MM.1S (cell line): ENCODE data around the gene OVOL2.

Experiments
- DNase-seq: peaks from one replicate; pipeline ENCODE4 v3.0.0-alpha.2; 2015
- H2AFZ ChIP-seq: fragments of 300-600 bp; sonication (generic); 2 replicates; pipeline ENCODE4 v1.6.0; 2016; ENCODE audit warnings: antibody characterized with exemption, low read length
- H3F3A ChIP-seq: fragments of 300-600 bp; sonication (generic); 2 replicates; pipeline ENCODE4 v1.6.1; 2016; ENCODE audit warnings: mild to moderate bottlenecking, antibody characterized with exemption, low read length, moderate library complexity, mixed read lengths; ENCODE audit not compliant: insufficient read depth
- H3K27ac ChIP-seq: fragments of 300-600 bp; sonication (generic); 2 replicates; pipeline ENCODE4 v1.5.1; 2016; ENCODE audit warnings: mild to moderate bottlenecking, low read length
- H3K27me3 ChIP-seq: fragments of 300-600 bp; sonication (generic); replicated peaks from 2 replicates; pipeline ENCODE4 v1.6.0; 2016; ENCODE audit warnings: low read length; ENCODE audit not compliant: insufficient read depth
- H3K36me3 ChIP-seq: fragments of 300-600 bp; sonication (generic); replicated peaks from 2 replicates; pipeline ENCODE4 v1.6.1; 2016; ENCODE audit warnings: mild to moderate bottlenecking, low read length, mixed read lengths; ENCODE audit not compliant: insufficient read depth
- H3K4me1 ChIP-seq: fragments of 300-600 bp; sonication (generic); 2 replicates; pipeline ENCODE4 v1.6.1; 2016; ENCODE audit warnings: low read length, mixed read lengths
- H3K4me2 ChIP-seq: fragments of 300-600 bp; sonication (generic); 2 replicates; pipeline ENCODE4 v1.6.0; 2016; ENCODE audit warnings: low read depth, low read length
- H3K4me3 ChIP-seq: fragments of 300-600 bp; sonication (generic); 2 replicates; pipeline ENCODE4 v1.5.1; 2016; ENCODE audit warnings: low read length, mixed read lengths
- H3K79me2 ChIP-seq: fragments of 300-600 bp; sonication (generic); 2 replicates; pipeline ENCODE4 v1.6.1; 2016; ENCODE audit warnings: mixed run types, low read length, mixed read lengths
- H3K9ac ChIP-seq: fragments of 300-600 bp; sonication (generic); 2 replicates; pipeline ENCODE4 v1.6.1; 2016; ENCODE audit warnings: low read length, mixed read lengths
- H3K9me2 ChIP-seq: fragments of 300-600 bp; sonication (generic); replicated peaks from 2 replicates; pipeline ENCODE4 v1.6.1; 2016; ENCODE audit warnings: mild to moderate bottlenecking, low read length, mixed read lengths; ENCODE audit not compliant: insufficient read depth
- H3K9me3 ChIP-seq: fragments of 300-600 bp; sonication (generic); replicated peaks from 2 replicates; pipeline ENCODE4 v1.6.1; 2016; ENCODE audit warnings: mild to moderate bottlenecking, low read length, mixed read lengths; ENCODE audit not compliant: insufficient read depth
- H4K20me1 ChIP-seq: fragments of 300-600 bp; sonication (generic); 2 replicates; pipeline ENCODE4 v1.6.1; 2016; ENCODE audit warnings: mild to moderate bottlenecking, low read length, moderate library complexity, mixed read lengths; ENCODE audit not compliant: insufficient read depth
- EZH2 ChIP-seq: fragments of 300-600 bp; sonication (generic); optimal IDR thresholded peaks from 2 replicates; pipeline ENCODE3; 2017; ENCODE audit warnings: low read depth, mild to moderate bottlenecking, antibody characterized with exemption, low read length, mixed read lengths
- EZH2phosphoT487 ChIP-seq: fragments of 300-600 bp; sonication (generic); IDR thresholded peaks from 2 replicates; pipeline ENCODE4 v1.6.1; 2018; ENCODE audit warnings: antibody characterized with exemption, low read length
- TF ChIP-seq, protein P1 (sequence below): fragments of 300-600 bp; sonication (generic); IDR thresholded peaks from 2 replicates; pipeline ENCODE4 v1.5.1; 2016; ENCODE audit warnings: antibody characterized with exemption, low read length, mixed read lengths

OVOL2 gene

DNA sequence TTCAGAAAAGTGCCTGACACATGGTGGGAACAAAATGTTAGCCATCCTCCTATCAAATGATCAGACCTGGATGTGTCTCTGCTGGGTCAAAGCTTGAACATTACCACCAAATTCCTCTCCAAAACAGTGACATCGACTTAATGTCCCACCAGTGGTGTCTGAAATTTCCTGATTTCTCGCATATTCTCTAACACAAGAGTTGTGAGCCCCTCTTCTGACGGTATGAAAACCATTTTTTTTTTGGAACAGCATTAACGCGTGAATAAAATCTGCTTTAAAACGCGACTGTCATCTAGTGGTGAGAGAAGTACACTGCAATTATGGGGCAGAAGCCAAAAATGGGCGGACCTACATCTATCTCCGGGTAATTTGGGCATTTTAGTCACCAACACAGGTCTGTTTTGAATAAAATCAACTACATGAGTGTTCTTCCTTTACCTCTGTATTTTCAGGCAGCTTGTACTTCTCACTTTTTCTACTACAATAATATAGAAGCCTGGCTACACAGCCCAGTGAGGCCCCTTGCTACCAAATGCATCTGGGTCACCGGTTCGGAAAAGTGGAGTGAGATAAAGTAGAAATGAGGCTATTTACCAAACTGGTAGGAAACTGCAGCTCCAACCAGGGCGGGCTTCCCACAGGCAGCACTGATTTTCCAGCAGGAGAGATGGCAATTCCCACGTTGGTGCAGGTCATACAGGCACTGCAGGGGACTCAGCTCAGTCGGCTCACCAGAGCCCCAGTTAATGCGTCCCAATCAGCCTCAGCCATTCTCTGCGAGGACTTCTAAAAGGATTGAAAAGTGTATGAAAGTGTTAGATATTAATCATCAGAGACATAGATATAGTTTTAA is 61.5 kb downstream of the OVOL2 start:
- Histone ChIP-seq H3K4me2 (no peak overlapping the region), H3K79me2 (no peaks in the 10 kb centered on the region), H2AFZ (0 out of 2 replicates have a peak overlapping the region, but pooled peaks have one; percentile 35), H3K36me3 (no peaks in the 10 kb centered on the region), H3K9me3 (no peaks in the 10 kb centered on the region), H3K4me1 (0 out of 2 replicates have a peak, but pooled peaks cover 3% of the 10 kb centered on the region), H3K9ac (no peak overlapping the region), H3K27me3 (no peaks in the 10 kb centered on the region), H4K20me1 (no peaks in the 10 kb centered on the region), H3F3A (no peaks in the 10 kb centered on the region), H3K27ac (no peak overlapping the region), H3K9me2 (no peaks in the 10 kb centered on the region), H3K4me3 (no peak overlapping the region)
- DNase-seq: peak; percentile 62
- no peak for TF ChIP-seq EZH2phosphoT487
- TF ChIP-seq, protein P1, sequence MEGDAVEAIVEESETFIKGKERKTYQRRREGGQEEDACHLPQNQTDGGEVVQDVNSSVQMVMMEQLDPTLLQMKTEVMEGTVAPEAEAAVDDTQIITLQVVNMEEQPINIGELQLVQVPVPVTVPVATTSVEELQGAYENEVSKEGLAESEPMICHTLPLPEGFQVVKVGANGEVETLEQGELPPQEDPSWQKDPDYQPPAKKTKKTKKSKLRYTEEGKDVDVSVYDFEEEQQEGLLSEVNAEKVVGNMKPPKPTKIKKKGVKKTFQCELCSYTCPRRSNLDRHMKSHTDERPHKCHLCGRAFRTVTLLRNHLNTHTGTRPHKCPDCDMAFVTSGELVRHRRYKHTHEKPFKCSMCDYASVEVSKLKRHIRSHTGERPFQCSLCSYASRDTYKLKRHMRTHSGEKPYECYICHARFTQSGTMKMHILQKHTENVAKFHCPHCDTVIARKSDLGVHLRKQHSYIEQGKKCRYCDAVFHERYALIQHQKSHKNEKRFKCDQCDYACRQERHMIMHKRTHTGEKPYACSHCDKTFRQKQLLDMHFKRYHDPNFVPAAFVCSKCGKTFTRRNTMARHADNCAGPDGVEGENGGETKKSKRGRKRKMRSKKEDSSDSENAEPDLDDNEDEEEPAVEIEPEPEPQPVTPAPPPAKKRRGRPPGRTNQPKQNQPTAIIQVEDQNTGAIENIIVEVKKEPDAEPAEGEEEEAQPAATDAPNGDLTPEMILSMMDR: peak; percentile 97

DNA sequence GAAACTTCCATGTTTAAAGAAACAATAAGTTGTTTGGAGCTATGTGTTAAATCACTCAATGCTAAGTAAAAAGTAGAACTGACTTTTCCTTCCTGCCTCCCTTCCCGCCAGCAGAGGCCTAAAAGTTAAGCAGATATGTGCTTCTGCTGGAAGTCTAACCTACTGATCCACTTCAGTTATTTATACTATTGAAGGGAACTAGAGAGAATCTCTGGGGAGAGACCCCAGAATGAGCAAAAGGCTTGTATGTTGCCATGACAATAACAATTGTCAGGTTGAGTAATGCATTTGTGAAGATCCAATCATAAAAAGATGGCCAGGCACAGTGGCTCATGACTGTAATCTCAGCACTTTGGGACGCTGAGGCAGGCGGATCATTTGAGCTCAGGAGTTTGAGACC is 64.2 kb downstream of the OVOL2 start:
- Histone ChIP-seq H3K4me3 (no peak overlapping the region), H4K20me1 (no peaks in the 10 kb centered on the region), H3K9me2 (no peaks in the 10 kb centered on the region), H3K4me1 (0 out of 2 replicates have a peak, but pooled peaks cover 3% of the 10 kb centered on the region), H3K27ac (no peak overlapping the region), H3K36me3 (no peaks in the 10 kb centered on the region), H3K27me3 (no peaks in the 10 kb centered on the region), H3K4me2 (no peak overlapping the region), H3K9ac (no peak overlapping the region), H3F3A (no peaks in the 10 kb centered on the region), H3K79me2 (no peaks in the 10 kb centered on the region), H3K9me3 (no peaks in the 10 kb centered on the region), H2AFZ (no peak overlapping the region)
- TF ChIP-seq, protein P1: no peak
- TF ChIP-seq EZH2phosphoT487: no peak
- no peak for TF ChIP-seq EZH2
- DNase-seq: no peak

DNA sequence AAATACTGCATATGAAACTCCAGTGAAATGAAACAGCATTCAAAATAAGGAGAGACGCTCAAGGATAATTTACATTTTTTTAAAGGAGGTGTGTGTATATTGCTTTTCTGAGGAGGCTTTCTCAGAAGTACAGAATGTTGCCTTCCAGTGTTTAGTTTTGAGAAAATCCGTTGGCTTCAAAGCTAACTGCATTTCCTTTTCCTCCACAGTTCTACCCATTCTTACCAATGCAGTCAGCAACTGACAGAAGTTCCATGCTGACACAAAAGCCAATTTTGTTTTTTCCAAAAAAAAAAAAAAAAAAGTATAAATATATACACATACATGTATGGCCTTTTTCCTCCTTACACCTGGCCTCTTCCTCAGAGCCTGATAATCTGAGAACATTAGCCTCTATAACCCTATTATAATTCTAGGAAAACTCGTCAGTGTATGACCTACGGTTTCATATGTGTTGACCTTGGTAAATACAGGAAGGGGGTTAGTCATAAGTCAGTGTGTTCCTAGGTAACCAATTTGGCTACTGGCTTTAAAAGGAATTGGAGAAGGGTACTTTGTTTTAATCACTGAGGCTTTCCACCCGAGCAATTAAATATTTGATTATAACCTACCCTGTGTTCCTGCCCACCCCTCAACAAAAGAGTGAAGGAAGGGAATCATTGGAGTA is 64.7 kb downstream of the OVOL2 start:
- no peaks in the 10 kb centered on the region for H3K9me3 ChIP-seq
- H2AFZ ChIP-seq: no peak overlapping the region
- no peaks in the 10 kb centered on the region for H3K79me2 ChIP-seq
- H3K4me3 ChIP-seq: no peak overlapping the region
- H4K20me1 ChIP-seq: no peaks in the 10 kb centered on the region
- DNase-seq: no peak
- H3K4me1 ChIP-seq: 0 out of 2 replicates have a peak, but pooled peaks cover 3% of the 10 kb centered on the region
- H3K27me3 ChIP-seq: no peaks in the 10 kb centered on the region
- H3K36me3 ChIP-seq: no peaks in the 10 kb centered on the region
- no peak overlapping the region for H3K27ac ChIP-seq
- TF ChIP-seq EZH2 (no peak), EZH2phosphoT487 (no peak)
- TF ChIP-seq, protein P1: no peak
- no peak overlapping the region for H3K9ac ChIP-seq
- H3F3A ChIP-seq: no peaks in the 10 kb centered on the region
- H3K4me2 ChIP-seq: no peak overlapping the region
- H3K9me2 ChIP-seq: no peaks in the 10 kb centered on the region
